GM21825 (cell line): ENCODE results near the gene FCRL6.

Source experiments
- ATAC-seq: cut with Tn5 transposase; IDR thresholded peaks from one replicate; pipeline ENCODE4 v1.9.1; 2021; ENCODE audit warnings: mild to moderate bottlenecking, moderate library complexity; ENCODE audit not compliant: unreplicated experiment

Gene FCRL6, protein sequence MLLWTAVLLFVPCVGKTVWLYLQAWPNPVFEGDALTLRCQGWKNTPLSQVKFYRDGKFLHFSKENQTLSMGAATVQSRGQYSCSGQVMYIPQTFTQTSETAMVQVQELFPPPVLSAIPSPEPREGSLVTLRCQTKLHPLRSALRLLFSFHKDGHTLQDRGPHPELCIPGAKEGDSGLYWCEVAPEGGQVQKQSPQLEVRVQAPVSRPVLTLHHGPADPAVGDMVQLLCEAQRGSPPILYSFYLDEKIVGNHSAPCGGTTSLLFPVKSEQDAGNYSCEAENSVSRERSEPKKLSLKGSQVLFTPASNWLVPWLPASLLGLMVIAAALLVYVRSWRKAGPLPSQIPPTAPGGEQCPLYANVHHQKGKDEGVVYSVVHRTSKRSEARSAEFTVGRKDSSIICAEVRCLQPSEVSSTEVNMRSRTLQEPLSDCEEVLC

DNA sequence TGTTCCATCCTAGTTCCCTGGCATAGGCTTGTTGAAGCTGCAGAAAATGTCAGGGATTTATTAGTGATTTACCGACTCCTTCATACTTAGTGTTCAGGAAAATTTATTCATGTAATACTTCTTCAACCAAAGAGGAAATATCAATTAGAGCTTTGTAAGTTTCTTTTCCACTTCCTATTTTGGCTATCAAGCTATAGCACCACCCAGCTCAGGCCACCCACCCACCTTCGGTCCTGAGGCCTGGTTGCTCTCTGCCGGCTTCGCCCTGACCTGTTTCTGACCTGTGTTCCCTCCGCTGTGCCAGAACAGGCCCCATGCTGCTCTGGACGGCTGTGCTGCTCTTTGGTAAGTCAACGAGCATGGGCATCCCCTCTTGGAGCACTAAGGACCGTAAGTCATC is at the start of gene FCRL6:
TSS of gene FCRL6 (plus strand) at position 250 of the 400 bp plus-strand sequence. CDS start at position 315, 65 bp downstream.
- no peak for ATAC-seq

DNA sequence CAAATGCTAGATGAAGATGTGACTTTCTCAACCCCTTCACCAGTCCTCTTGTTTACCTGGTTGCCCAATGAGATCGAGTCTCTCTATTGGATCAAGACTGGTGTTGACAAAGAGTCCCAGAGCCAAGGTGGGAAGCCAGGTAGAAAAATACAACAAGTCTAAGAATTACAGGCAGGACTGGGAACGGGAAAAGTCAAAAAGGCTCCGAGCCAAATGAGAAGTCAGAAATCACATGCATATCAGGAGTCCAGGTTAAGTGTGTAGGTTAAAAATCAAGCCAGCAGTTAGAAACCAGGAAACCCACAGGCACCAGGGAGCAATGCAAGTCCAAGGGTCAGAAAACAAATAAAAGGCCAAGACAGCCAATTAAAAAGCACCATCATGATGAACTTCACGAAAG is 48.8 kb upstream of the FCRL6 start:
- no peak for ATAC-seq

DNA sequence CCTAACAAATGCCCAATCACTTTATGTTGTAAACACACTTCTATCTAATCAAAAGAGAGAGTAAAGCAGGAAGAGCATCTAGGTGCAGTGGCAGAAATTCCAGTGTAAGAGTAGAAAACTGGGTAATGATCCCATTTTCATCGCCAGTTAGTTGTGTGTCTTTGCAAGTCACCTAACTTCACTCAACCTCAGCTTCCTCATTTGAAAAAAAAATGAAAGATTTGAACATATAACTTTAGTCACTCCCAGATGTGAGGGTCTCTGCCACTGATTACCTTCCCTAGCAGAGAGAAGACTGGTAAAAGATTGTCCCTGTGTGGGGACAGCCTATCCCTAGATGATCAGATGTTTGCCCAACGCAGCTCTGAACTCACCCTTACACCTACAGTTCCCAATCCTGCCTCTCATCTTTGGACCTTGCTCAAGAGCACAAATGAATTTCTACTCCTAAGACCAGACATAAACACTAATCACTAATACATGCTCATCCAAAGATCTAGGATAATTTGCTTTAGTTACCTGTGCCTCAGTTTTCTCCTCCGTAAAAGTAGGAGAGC is 46.6 kb upstream of the FCRL6 start:
- ATAC-seq = no peak

DNA sequence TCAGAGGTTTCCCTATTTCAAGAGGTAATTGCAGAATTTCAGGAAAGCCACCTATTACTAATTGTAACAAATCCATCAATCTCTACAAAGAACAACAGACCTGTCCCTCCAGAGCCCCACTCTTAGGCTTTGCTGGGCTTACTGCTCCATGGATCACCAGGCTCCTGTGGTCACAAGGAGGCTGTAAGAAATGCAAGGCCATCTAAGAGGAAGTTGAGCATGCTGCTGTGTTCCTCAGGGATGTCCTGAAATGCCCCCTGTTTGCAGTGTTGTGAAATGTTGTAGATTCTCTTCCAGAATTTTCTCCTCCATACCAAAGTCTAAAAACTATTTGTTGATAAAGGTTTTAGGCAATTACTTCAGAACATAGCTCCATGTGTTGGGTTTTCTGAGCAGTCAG is 45.8 kb upstream of the FCRL6 start:
- ATAC-seq = no peak

DNA sequence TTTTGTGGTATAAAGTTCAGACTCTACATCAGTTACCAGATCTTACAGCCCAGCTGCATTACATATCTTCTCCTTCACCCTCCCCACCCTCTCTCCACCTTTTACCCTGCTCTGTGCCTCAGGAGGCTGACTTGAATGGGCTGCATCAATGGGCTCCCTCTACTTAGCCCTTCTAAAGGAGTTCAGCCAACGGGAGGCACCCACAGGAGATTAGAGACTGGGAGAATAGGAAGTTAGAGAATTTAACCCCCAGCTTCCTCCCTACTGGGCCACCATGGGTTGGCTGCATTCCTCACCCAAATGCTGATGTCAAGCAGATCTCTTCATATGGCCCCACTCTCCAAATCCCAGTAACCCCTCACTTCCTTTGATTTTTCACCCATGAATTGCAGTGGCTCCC is 38.5 kb upstream of the FCRL6 start:
- ATAC-seq = no peak

DNA sequence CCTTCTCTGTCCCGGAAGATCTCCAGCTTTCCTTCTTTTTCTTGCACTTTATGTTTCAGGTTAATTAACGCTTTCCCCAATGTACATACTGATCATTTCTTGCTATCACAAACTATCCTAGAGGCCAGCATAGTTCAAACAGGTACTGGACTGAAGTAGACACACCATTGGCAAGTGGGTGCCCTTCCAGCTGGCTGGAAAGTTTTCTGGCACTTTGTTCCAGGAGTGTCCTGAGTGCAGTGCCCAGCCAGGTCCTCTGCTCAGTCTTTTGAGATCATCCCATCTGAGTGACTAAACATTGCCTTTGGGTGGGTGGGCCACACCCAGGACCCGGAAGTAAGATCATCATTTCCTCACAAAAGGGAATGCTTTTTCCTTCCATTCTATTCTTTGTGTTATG is 36.4 kb upstream of the FCRL6 start:
- ATAC-seq = no peak

DNA sequence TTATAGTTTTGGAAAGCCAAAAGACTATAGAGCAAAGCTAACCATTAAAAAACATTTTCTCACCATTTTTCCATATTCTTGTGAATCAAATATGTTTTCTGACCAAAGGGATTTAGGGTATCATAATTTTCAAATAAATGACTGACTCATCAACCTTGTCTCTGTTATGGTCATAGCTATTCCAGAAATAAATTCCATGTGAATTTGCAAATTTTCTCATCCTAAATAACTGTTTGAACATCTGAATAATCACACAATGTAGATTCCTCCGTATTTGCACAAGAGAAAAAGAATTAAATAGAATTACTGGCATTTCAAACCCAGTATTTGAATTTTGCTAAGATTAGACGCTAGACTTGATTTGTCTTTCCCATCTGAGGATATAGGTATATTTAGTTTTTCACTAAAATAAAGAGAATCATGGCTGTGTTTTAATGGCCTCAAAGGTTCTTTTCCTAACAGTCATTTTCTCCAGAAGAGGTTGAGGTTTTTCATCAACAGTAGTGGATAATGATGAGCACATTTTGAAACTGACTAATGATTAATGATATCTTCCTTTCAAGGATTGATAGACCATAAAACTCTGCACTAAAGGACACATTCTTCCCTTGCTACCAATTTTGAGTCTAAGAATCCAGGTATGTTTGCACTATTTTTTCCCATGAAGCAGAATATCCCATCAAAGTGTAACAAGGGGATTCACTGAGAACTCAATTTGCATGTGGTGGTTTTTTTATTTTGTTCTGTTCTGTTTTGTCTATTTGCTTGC is 30.8 kb upstream of the FCRL6 start:
- no peak for ATAC-seq

DNA sequence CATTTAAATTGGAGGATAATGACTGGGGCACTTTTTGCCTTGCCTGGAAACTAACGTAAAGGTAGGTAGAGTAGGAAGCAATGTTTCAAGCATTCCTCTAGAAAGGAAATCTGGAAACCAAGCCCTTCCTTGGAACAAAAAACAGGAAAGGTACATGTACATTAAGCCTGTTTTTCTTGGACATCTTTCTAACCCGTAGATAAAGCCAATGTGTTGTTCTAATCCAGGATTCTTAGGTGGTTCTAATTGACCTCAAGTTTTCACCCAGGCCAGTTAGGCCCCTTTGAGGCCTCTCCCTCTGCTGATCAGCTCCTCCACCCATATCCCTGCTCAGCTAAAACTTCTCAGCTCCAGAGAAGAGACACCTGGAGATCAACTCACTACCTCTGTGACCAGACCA is 27.7 kb upstream of the FCRL6 start:
- ATAC-seq = no peak

DNA sequence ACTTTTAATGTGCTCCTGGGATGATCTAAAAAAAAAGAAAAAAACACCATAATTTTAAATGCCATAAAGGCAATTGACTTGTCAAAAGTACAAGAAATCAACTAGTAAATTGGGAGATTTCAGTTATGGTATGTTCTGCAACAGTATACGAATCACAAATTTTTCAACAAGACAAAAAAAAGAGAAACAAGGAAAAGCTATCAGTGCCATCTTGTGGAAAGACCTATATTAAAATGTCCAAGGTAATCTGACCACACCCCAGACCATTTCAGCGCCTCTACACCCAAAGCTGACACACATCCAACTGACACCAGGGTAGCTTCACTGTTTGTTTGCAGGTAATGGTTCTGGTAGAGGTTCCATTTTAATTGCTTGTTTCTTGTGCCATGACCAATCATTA is 26.4 kb upstream of the FCRL6 start:
- no peak for ATAC-seq

DNA sequence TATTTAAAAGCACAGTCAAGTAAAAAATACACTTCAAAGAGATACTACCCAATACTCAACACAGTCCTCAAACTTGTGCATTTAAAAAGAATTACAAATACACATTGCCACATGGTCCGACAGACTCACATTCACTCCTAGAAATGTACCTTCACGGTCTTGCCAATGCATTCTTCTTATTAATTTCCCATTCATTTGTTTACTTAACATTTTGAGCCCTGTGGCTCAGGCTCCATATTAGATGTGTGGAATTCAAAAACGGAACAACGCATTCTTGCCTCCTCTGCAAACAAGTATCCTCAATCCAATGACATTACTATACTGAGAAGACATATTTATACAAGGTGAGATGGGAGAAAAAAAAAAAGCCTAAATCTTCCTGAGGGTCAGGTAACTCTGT is 23.9 kb upstream of the FCRL6 start:
- ATAC-seq = no peak

DNA sequence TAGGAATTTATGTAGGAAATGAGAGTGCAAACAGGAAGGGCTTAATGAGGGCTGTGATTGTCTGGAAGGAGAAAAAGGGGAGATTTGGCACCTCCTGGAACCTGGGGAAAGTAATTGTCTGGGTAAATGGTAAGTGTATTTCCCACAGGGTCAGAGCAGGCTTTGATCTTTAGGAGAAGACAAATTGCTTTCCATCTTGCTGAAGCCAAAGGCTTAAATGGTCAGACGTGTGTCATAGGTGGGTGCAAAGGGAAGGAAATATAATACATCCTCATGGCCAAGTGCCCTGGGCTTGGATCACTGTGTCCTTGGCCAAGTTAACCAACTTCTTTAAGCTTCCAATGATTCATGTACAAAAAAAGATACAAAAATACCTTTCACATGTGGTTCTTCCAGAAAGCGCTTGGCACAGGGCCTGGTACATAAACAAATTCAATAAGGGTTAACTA is 22.7 kb upstream of the FCRL6 start:
- no peak for ATAC-seq

DNA sequence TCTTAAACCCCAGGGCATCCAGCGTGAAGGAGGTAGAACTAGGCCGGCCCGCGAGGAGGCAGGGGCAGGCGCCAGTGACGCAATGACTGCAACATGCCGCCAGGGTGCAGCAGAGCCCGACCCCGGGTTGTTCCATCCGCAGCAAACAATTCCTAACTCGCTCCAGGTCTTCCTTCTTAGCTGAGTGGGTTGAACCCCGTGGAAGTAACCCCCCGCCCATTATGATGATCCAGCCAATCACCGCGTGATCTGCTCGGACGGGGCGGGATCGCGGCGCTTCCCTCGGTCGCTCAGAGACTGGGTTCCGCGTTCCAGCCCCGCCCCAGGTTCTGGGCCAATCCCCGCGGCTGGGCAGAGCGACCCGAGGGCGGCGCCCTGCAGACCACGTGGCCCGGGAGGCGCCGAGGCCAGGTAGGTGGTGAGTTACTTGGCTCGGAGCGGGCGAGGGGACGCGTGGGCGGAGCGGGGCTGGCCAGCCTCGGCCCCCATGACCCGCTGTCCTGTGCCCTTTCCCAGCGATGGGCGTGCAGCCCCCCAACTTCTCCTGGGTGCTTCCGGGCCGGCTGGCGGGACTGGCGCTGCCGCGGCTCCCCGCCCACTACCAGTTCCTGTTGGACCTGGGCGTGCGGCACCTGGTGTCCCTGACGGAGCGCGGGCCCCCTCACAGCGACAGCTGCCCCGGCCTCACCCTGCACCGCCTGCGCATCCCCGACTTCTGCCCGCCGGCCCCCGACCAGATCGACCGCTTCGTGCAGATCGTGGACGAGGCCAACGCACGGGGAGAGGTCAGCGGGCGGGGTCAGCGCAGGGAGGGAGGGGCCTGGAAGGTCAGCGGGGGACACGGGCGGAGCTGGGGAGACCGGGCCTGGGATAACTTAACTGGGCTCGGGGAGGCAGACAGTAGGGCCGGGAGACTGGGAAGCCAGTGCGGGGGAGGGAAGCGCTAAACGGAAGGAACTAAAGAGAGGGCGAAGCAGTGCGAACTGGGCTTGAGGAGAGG is 21.3 kb upstream of the FCRL6 start, which contains the start of gene DUSP23:
TSS of gene DUSP23 (plus strand) at position 380 of the 1,000 bp plus-strand sequence. CDS start at position 519, 139 bp downstream.
- ATAC-seq = peak; percentile 98

DNA sequence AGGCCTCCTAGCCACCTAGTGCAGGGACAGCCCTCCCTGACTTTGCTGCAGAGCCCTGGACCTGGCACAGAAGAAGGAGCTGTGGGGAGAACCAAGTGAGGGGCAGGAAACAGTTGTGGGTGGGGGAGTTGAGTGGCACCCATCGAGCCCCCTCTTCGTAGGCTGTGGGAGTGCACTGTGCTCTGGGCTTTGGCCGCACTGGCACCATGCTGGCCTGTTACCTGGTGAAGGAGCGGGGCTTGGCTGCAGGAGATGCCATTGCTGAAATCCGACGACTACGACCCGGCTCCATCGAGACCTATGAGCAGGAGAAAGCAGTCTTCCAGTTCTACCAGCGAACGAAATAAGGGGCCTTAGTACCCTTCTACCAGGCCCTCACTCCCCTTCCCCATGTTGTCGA is 20.2 kb upstream of the FCRL6 start:
- no peak for ATAC-seq

DNA sequence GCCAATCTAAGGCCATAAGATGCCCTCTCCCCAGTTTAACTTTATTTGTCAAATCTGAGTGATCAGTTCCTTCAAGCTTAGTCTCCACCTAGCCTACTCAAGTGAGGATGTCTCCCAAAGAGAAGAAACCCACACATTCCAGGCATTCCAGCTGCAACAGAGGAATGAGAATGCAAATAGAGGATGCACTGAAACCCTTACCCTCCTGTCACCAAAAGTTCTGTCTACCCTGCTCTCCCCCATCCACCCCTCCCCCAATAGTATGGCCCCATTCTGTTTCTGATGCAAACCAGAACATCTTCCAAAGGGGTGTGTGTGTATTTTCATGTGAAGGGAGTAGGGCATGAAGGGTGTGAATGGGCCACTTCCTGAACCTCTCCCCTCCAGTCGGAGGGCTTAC is 18.4 kb upstream of the FCRL6 start:
- ATAC-seq = no peak

DNA sequence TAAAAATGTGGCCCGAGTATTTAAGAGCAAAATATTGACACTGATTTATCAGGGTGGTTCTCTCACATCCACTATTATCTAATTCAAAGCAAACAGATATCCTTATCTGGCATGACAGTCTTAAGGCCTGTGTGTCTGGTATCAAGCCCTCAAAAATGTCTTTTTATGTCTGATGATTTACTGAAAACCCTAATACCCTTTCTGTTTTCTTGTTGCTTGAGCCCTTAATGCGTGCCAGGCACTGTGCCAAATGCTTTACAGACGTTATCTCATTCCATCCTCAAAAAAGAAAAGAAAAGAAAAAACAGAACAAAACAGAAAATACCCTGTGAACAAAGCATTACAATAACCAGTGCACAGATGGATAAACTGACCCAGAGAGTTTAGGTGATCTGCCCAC is 15.7 kb upstream of the FCRL6 start:
- no peak for ATAC-seq

DNA sequence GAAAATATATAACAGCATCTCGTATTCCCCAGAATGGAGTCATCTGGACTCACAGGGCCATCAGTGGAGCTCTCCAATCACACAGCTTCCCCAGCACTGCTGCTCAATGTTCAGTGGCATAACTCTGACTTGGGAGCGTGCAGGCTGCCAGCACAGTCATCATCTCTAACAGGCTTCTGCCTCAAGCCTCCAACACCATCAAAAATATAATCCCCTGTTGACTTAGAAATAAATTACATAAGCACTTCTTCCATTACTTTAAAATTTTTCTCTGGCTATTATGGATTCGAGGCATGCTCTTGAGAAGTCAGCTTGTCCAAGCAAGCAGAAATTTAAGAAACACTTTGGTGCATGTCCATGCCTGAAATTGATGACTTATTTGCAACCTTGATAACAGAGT is 15.2 kb upstream of the FCRL6 start:
- ATAC-seq = no peak

DNA sequence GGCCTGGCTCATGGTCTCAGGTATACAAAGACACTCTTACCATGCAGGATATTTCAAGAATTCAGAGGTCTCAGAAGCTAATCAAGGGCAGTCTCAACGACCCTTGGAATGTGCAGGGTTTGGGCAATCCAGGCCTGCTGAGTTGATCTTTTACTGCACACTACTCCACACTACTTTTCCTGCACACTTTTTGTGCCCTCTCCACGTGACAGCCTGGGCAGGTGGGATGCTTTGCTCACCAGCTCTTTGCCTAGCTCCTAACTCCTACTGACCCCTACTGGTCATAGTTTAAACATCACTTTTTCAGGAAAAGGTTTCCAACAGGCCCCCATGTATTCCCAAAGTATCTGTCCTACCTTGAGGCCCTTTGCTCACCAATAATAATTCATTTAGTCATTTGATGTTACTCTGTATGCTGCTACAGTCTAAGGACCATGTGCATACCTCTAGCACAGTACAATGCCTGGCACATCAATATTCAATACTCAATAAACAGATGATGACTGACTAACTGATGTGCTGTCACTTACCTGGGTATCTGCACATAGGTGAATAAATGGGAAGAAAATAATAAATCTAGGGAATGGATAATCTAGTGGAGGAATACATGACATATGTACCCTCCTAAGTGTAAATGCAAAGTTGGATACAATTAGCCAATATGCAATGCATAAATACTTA is 11.8 kb upstream of the FCRL6 start:
- no peak for ATAC-seq

DNA sequence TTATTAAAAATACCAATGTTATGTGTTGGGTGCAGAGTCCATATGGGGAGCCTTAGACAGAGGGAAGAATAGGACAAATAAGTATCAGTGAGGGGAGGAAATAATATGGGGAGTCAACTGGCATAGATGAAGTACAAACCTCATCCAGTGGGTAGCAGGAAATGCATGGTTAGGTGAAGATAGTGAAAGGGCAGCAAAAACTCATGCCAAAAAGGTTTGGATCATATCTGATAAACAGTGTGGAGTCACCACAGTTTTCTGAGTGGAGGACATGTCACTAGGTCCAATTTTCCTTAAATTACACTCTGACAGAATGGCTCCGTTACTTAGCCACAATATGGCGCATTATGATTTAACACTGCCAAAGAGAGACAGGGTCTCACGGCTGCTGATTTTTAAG is 11.1 kb upstream of the FCRL6 start:
- no peak for ATAC-seq

DNA sequence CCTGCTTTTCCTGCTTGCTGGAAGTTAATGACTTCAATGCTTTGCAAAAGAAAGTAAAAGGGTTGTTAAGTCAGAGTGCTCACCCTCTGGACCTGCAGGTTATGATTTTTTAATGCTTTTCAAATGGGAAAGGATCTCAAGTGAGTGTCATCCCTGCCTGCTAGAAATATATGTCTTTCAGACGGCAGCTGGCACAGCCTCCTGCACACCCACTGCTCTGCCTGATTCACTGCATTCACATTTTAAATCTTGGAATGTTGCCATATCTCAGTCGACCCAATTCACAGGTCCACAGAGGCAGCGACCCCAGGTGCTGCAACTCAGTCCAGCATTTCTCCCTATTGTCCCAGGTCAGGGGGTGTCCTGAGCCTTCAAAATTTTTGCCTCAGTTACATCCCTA is 10.7 kb upstream of the FCRL6 start:
- no peak for ATAC-seq

DNA sequence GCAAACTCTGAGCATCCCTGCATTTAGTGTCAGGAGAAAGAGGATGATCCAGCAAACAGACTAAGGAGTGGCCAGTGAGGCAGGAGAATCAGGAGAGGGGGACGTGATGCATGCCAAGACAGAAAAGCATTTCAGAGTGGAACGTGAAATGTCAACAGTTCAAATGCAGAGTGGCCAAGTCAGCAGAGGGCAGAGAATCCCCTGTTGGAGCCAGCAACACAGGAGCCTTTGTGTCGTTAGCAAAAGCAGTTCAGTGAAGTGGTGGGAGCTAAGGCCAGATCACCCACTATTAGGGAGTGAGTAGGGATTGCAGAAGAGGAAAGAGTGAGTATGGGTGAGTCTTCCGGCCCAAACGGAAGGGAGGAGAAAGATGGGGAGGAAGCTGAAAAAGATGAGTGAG is 6.6 kb upstream of the FCRL6 start:
- ATAC-seq = no peak
